H1 (cell line): ENCODE results near the gene LYRM4. TPM values are rescaled to one million over a fixed set of nuclear protein-coding genes. Genes with fewer than 3 reads are reported as not detected.

Experiments
- CTCF ChIA-PET: fragments of 300-600 bp; sonication (Branson Sonifier 250); formaldehyde crosslinking; loops from one replicate; lab custom pipeline; 2021; ENCODE audit not compliant: partially characterized antibody; lab: Charles Lee
- POLR2A ChIA-PET: fragments of 300-600 bp; sonication (Branson Sonifier 250); formaldehyde crosslinking; loops from one replicate; lab custom pipeline; 2021; ENCODE audit warnings: inconsistent platforms; ENCODE audit not compliant: partially characterized antibody; lab: Charles Lee
- DNase-seq, 2 experiments: peaks; one replicate each; pipeline versions ENCODE4 v3.0.0 to v3.0.0-alpha.2; 2010 to 2022; ENCODE audit warnings: low spot score in 2 of 2, low read depth in 1 of 2, mixed read lengths in 1 of 2
- FAIRE-seq: peaks from 2 replicates; lab custom pipeline; 2011; peaks lifted over from hg19 to GRCh38; lab: Jason Lieb, UNC
- H2AFZ ChIP-seq: 2 replicates; pipeline ENCODE4 v1.8.1; 2012; ENCODE audit warnings: low read length, inconsistent platforms
- H2AK5ac ChIP-seq: 2 replicates; pipeline ENCODE4 v1.6.1; 2013; ENCODE audit warnings: low read depth, low read length
- H2BK120ac ChIP-seq: replicated peaks from 2 replicates; pipeline ENCODE3; 2013; ENCODE audit warnings: low read depth, low read length, inconsistent platforms
- H2BK12ac ChIP-seq: 2 replicates; pipeline ENCODE4 v1.6.1; 2013; ENCODE audit warnings: low read depth, low read length
- H2BK15ac ChIP-seq: 2 replicates; pipeline ENCODE4 v1.6.1; 2013; ENCODE audit warnings: low read length
- H2BK20ac ChIP-seq: 2 replicates; pipeline ENCODE4 v1.6.1; 2013; ENCODE audit warnings: low read length
- H2BK5ac ChIP-seq: 2 replicates; pipeline ENCODE4 v1.6.1; 2013; ENCODE audit warnings: low read depth, low read length
- H3K14ac ChIP-seq: 2 replicates; pipeline ENCODE4 v1.6.1; 2013; ENCODE audit warnings: inconsistent platforms; ENCODE audit not compliant: insufficient read length
- H3K18ac ChIP-seq: 2 replicates; pipeline ENCODE4 v1.6.1; 2013; ENCODE audit warnings: low read length; ENCODE audit errors: extremely low read depth
- H3K23ac ChIP-seq: 2 replicates; pipeline ENCODE4 v1.6.1; 2013; ENCODE audit warnings: inconsistent platforms; ENCODE audit not compliant: insufficient read length
- H3K23me2 ChIP-seq: 2 replicates; pipeline ENCODE4 v1.6.1; 2013; ENCODE audit warnings: low read depth, low read length
- H3K27ac ChIP-seq: 2 replicates; pipeline ENCODE4 v1.6.1; 2011; ENCODE audit warnings: low read depth, low read length, inconsistent platforms
- H3K27me3 ChIP-seq, 4 experiments: replicated peaks in 1 of 4; 1 replicate in 1 of 4; 2 replicates in 3 of 4; pipeline versions ENCODE4 v1.6.1 to v1.8.1; 2011 to 2013; ENCODE audit warnings: low read length in 3 of 4, mild to moderate bottlenecking in 3 of 4, inconsistent platforms in 2 of 4, mixed read lengths in 2 of 4, moderate library complexity in 1 of 4; ENCODE audit not compliant: control insufficient read depth in 3 of 4, insufficient read depth in 3 of 4; ENCODE audit errors: extremely low read depth in 1 of 4
- H3K36me3 ChIP-seq, 4 experiments: 2 replicates each; pipeline versions ENCODE4 v1.6.1 to v1.8.1; 2011 to 2013; ENCODE audit warnings: mild to moderate bottlenecking in 4 of 4, low read length in 3 of 4, moderate library complexity in 2 of 4, control low read depth in 1 of 4, inconsistent platforms in 1 of 4; ENCODE audit not compliant: insufficient read depth in 4 of 4, control insufficient read depth in 2 of 4
- H3K4ac ChIP-seq: replicated peaks from 2 replicates; pipeline ENCODE3; 2013; ENCODE audit warnings: low read length, low read depth, mixed read lengths, inconsistent platforms; ENCODE audit not compliant: insufficient read length
- H3K4me1 ChIP-seq, 4 experiments: replicated peaks in 1 of 4; 1 replicate in 1 of 4; 2 replicates in 3 of 4; pipeline versions ENCODE4 v1.6.1 to v1.8.1; 2011 to 2013; ENCODE audit warnings: low read length in 3 of 4, inconsistent platforms in 2 of 4, mixed read lengths in 1 of 4; ENCODE audit not compliant: insufficient read depth in 4 of 4, control insufficient read depth in 3 of 4
- H3K4me2 ChIP-seq, 2 experiments: 2 replicates each; pipeline versions ENCODE4 v1.6.1 to v1.8.1; 2011 to 2013; ENCODE audit warnings: low read depth in 2 of 2, low read length in 2 of 2, control low read depth in 1 of 2, inconsistent platforms in 1 of 2, mild to moderate bottlenecking in 1 of 2; ENCODE audit not compliant: insufficient read depth in 1 of 2
- H3K4me3 ChIP-seq, 4 experiments: fragments of 200-600, 300-600 bp in 1 of 4; sonication (generic), shearing (Covaris generic), sonication (Bioruptor Twin) in 1 of 4; 2 replicates each; pipeline versions ENCODE4 v1.5.1 to v1.8.1; 2011 to 2016; ENCODE audit warnings: low read length in 4 of 4, low read depth in 3 of 4, control low read depth in 2 of 4, inconsistent platforms in 2 of 4, mild to moderate bottlenecking in 2 of 4, mixed read lengths in 1 of 4, moderate library complexity in 1 of 4; ENCODE audit not compliant: insufficient read depth in 2 of 4; ENCODE audit errors: extremely low read depth in 1 of 4
- H3K56ac ChIP-seq: replicated peaks from 2 replicates; pipeline ENCODE3; 2013; ENCODE audit warnings: low read depth, mild to moderate bottlenecking, mixed read lengths, low read length, inconsistent platforms; ENCODE audit not compliant: insufficient read length
- H3K79me1 ChIP-seq: 2 replicates; pipeline ENCODE4 v1.6.1; 2013; ENCODE audit warnings: low read depth, low read length, control low read depth
- H3K79me2 ChIP-seq, 2 experiments: 2 replicates each; pipeline versions ENCODE4 v1.6.1 to v1.8.1; 2012 to 2013; ENCODE audit warnings: low read length in 2 of 2, mild to moderate bottlenecking in 2 of 2, inconsistent platforms in 1 of 2; ENCODE audit not compliant: insufficient read depth in 2 of 2, control insufficient read depth in 1 of 2
- H3K9ac ChIP-seq, 4 experiments: replicated peaks in 1 of 4; 1 replicate in 1 of 4; 2 replicates in 3 of 4; pipeline versions ENCODE4 v1.6.1 to v1.8.1; 2011 to 2013; ENCODE audit warnings: low read depth in 3 of 4, low read length in 3 of 4, control low read depth in 2 of 4, mild to moderate bottlenecking in 2 of 4, moderate library complexity in 2 of 4, inconsistent platforms in 1 of 4; ENCODE audit errors: extremely low read depth in 1 of 4
- H3K9me3 ChIP-seq, 2 experiments: 2 replicates each; pipeline versions ENCODE4 v1.6.1 to v1.8.1; 2012 to 2013; ENCODE audit warnings: mild to moderate bottlenecking in 2 of 2, moderate library complexity in 2 of 2, control low read depth in 1 of 2, inconsistent platforms in 1 of 2, low read depth in 1 of 2, low read length in 1 of 2, mixed read lengths in 1 of 2; ENCODE audit not compliant: insufficient read depth in 2 of 2
- H4K20me1 ChIP-seq, 2 experiments: replicated peaks in 1 of 2; 2 replicates each; pipeline versions ENCODE3 to v1.8.1; 2011 to 2013; ENCODE audit warnings: inconsistent platforms in 2 of 2, low read length in 2 of 2, mild to moderate bottlenecking in 1 of 2; ENCODE audit not compliant: insufficient read depth in 2 of 2, control insufficient read depth in 1 of 2
- H4K5ac ChIP-seq: 2 replicates; pipeline ENCODE4 v1.6.1; 2013; ENCODE audit warnings: low read length, low read depth, mixed read lengths, inconsistent platforms; ENCODE audit not compliant: insufficient read length
- H4K8ac ChIP-seq: 2 replicates; pipeline ENCODE4 v1.8.0; 2013; ENCODE audit warnings: mild to moderate bottlenecking, moderate library complexity, low read length, inconsistent platforms; ENCODE audit not compliant: insufficient read depth; ENCODE audit errors: extremely low read depth
- H4K91ac ChIP-seq: replicated peaks from 2 replicates; pipeline ENCODE3; 2013; ENCODE audit warnings: low read length, mixed read lengths, inconsistent platforms; ENCODE audit not compliant: insufficient read length
- ATF2 ChIP-seq: IDR thresholded peaks from 2 replicates; pipeline ENCODE4 v1.6.1; 2012; ENCODE audit warnings: low read length, inconsistent platforms
- BCL11A ChIP-seq, 2 experiments: IDR thresholded peaks; one replicate each; pipeline ENCODE4 v1.6.1; 2011; ENCODE audit warnings: low read depth in 2 of 2, low read length in 2 of 2, mild to moderate bottlenecking in 2 of 2
- CREB1 ChIP-seq: IDR thresholded peaks from 2 replicates; pipeline ENCODE4 v1.6.1; 2012; ENCODE audit warnings: inconsistent platforms
- FOSL1 ChIP-seq: IDR thresholded peaks from 2 replicates; pipeline ENCODE4 v1.6.1; 2011; ENCODE audit warnings: mild to moderate bottlenecking, low read depth, low read length, moderate library complexity; ENCODE audit not compliant: insufficient read depth
- GABPA ChIP-seq: IDR thresholded peaks from 2 replicates; pipeline ENCODE4 v1.6.1; 2011; ENCODE audit warnings: mild to moderate bottlenecking, low read length, moderate library complexity, borderline replicate concordance; ENCODE audit not compliant: insufficient read depth
- GTF2F1 ChIP-seq: IDR thresholded peaks from 2 replicates; pipeline ENCODE4 v1.6.1; 2012; ENCODE audit warnings: low read depth, low read length, improper control_type of control experiment, borderline replicate concordance
- POLR2AphosphoS5 ChIP-seq: IDR thresholded peaks from 2 replicates; pipeline ENCODE4 v1.6.1; 2011; ENCODE audit warnings: low read depth, low read length
- RAD21 ChIP-seq, 2 experiments: IDR thresholded peaks in 1 of 2; conservative IDR thresholded peaks in 1 of 2; 2 replicates each; pipeline ENCODE4 v1.6.1; 2011; ENCODE audit warnings: low read depth in 2 of 2, low read length in 2 of 2, improper control_type of control experiment in 1 of 2, inconsistent platforms in 1 of 2, mild to moderate bottlenecking in 1 of 2, moderate library complexity in 1 of 2
- SP2 ChIP-seq: IDR thresholded peaks from 2 replicates; pipeline ENCODE4 v1.6.1; 2012; ENCODE audit warnings: mild to moderate bottlenecking, low read length, inconsistent platforms
- SP4 ChIP-seq: IDR thresholded peaks from 2 replicates; pipeline ENCODE4 v1.6.1; 2012; ENCODE audit warnings: low read length, inconsistent platforms
- SRF ChIP-seq: IDR thresholded peaks from 2 replicates; pipeline ENCODE4 v1.6.1; 2011; ENCODE audit warnings: mild to moderate bottlenecking, low read depth, low read length, moderate library complexity
- SUZ12 ChIP-seq: fragments of 200-600 bp; sonication (generic); IDR thresholded peaks from 2 replicates; pipeline ENCODE4 v1.6.1; 2012; ENCODE audit warnings: mild to moderate bottlenecking, inconsistent platforms, low read length, moderate library complexity, mixed read lengths
- ZNF274 ChIP-seq: IDR thresholded peaks from 2 replicates; pipeline ENCODE4 v1.7.0; 2012; ENCODE audit warnings: low read length, borderline replicate concordance; ENCODE audit errors: extremely low read depth
- WGBS, 2 experiments: shearing (Covaris generic) in 1 of 2; methylation state at CpG; one replicate each; pipeline versions ENCODE4 v1.1.6 to v1.1.7; 2013 to 2015; ENCODE audit warnings: low lambda C conversion rate in 2 of 2, mixed read lengths in 2 of 2, inconsistent platforms in 1 of 2, low coverage in 1 of 2, missing lambda C conversion rate in 1 of 2; ENCODE audit not compliant: insufficient replicate concordance in 2 of 2, insufficient coverage in 1 of 2, insufficient read length in 1 of 2; ENCODE audit errors: extremely low coverage in 1 of 2, missing lambda C conversion rate in 1 of 2; 5-methylcytosine and 5-hydroxymethylcytosine counted together
- polyA plus RNA-seq, 7 experiments: library from polyadenylated mRNA; depleted of rRNA in 3 of 7; stranded (reverse) in 5 of 7; unstranded in 2 of 7; fragments of >200 nt in 5 of 7; fragments of 200-250 nt in 2 of 7; gene quantifications; 1 replicate in 5 of 7; 2 replicates in 1 of 7; 4 replicates in 1 of 7; pipeline versions ENCODE4 v1.2.1 to v1.2.3, GENCODE V29; 2011 to 2013; ENCODE audit warnings: missing spikeins in 2 of 7, mixed read lengths in 2 of 7
- total RNA-seq: library from RNA; stranded (reverse); fragmentation: NEBNext Ultra II Directional; extraction: Animal tissue kit (Norgen Biotek cat#: 25700); gene quantifications from 2 replicates; pipeline ENCODE4 v1.2.1, GENCODE V29; 2021

LYRM4 gene
- total and polyA plus RNA-seq, 2 of the 8 experiments (the other 6 are each of a cell fraction or from before 2014, with no cell fraction given), result 56.6 to 62.8 TPM

GRCh38 chr6:5247201-5247600, 13.5 kb downstream of the LYRM4 start:
- H4K20me1 ChIP-seq, result peaks cover 3 to 5% of the 10 kb centered on the region in 2 experiments
- no peak overlapping the region for H3K23ac ChIP-seq
- DNase-seq (no peak), FAIRE-seq (no peak)
- peaks cover 0 to 5% (median 0%) of the 10 kb centered on the region in 4 experiments; a peak in 1 of 8 replicates for H3K36me3 ChIP-seq
- no peak overlapping the region for H3K4ac ChIP-seq
- ChIA-PET POLR2A (interaction anchor here (1.7 to 3.3 kb wide), 4 partner anchors 10 to 17 kb away, joined by 5 to 9 read pairs (median 8); partner anchors contain the start of genes FARS2 and LYRM4), CTCF (no interaction called here)
- H3K4me1 ChIP-seq, result peaks cover 0 to 4% (median 0%) of the 10 kb centered on the region in 4 experiments; a peak in 1 of 7 replicates
- no peaks in the 10 kb centered on the region for H3K23me2 ChIP-seq
- H2BK5ac ChIP-seq, result no peak overlapping the region
- no peak overlapping the region for H3K27ac ChIP-seq
- 79% methylated on average over 2 of the region's 2 CpGs; no CpG with 5 or more reads in 1 of the 2 experiments for WGBS, 2 experiments
- H2BK12ac ChIP-seq, result no peak overlapping the region
- no peak overlapping the region for H3K4me2 ChIP-seq
- H3K79me2 ChIP-seq, result peaks cover 0 to 70% of the 10 kb centered on the region in 2 experiments
- H2AFZ ChIP-seq, result no peak overlapping the region
- no peak overlapping the region for H3K9ac ChIP-seq
- H3K27me3 ChIP-seq, result no peaks in the 10 kb centered on the region
- no peak overlapping the region for H3K56ac ChIP-seq
- H2BK15ac ChIP-seq, result no peak overlapping the region
- no peak overlapping the region for H2BK120ac ChIP-seq
- H3K79me1 ChIP-seq, result peaks cover 20% of the 10 kb centered on the region
- no peak overlapping the region for H4K91ac ChIP-seq
- H2BK20ac ChIP-seq, result no peak overlapping the region
- peaks cover 0 to 4% of the 10 kb centered on the region in 2 experiments; a peak in 1 of 4 replicates for H3K9me3 ChIP-seq
- H2AK5ac ChIP-seq, result no peak overlapping the region
- H3K18ac ChIP-seq, result no peak overlapping the region
- H4K8ac ChIP-seq, result no peak overlapping the region
- no peak overlapping the region for H4K5ac ChIP-seq
- no peak overlapping the region for H3K4me3 ChIP-seq
- H3K14ac ChIP-seq, result no peak overlapping the region
- TF ChIP-seq SRF (no peak), SUZ12 (no peak), GABPA (no peak), SP2 (no peak), RAD21 (IDR thresholded peaks at IDR 0.05 in 1 of 2, conservative IDR thresholded peaks at IDR 0.05 in 1 of 2; ENCODE audit: low read depth in 2 of 2, low read length in 2 of 2) (no peak), CREB1 (no peak), ZNF274 (no peak), SP4 (no peak), GTF2F1 (no peak), ATF2 (no peak), POLR2AphosphoS5 (no peak), FOSL1 (no peak), BCL11A (IDR thresholded peaks at IDR 0.05; ENCODE audit: low read depth in 2 of 2, low read length in 2 of 2) (no peak)
